Stimulated activated CD4-positive, alpha-beta T cell treated with anti-CD3 and anti-CD28 coated beads, TNF-alpha, amount 100 ng/mL, for 1 hour (primary cell): ENCODE results near the gene ERG.

Source experiments
- DNase-seq, 3 donors: peaks; one replicate each; pipeline ENCODE4 v3.0.0-alpha.2; 2020; ENCODE audit warnings: low read depth in 3 of 3, low spot score in 1 of 3

Gene ERG

GRCh38 chr21:38500073-38500472 is 1.8 kb upstream of the ERG start:
- DNase-seq = no peak

GRCh38 chr21:38499296-38499695 is 1.0 kb upstream of the ERG start:
- no peak for DNase-seq

- no peak for DNase-seq
Measured at GRCh38 chr21:38496224-38496623, 2.1 kb downstream of the ERG start.

GRCh38 chr21:38495696-38496095 is 2.6 kb downstream of the ERG start:
- DNase-seq = no peak

- no peak for DNase-seq
Measured at GRCh38 chr21:38495242-38495641, 3.0 kb downstream of the ERG start.

- DNase-seq = no peak
Measured at GRCh38 chr21:38494703-38495102, 3.6 kb downstream of the ERG start.

- no peak for DNase-seq
Measured at GRCh38 chr21:38494251-38494642, 4.0 kb downstream of the ERG start.

GRCh38 chr21:38493549-38494250 is 4.6 kb downstream of the ERG start:
- DNase-seq = no peak

GRCh38 chr21:38492007-38492406 is 6.3 kb downstream of the ERG start:
- DNase-seq = no peak

- DNase-seq = no peak
Measured at GRCh38 chr21:38491536-38491935, 6.7 kb downstream of the ERG start.

- no peak for DNase-seq
Measured at GRCh38 chr21:38490411-38491020, 7.8 kb downstream of the ERG start.

- DNase-seq = no peak
Measured at GRCh38 chr21:38489729-38490128, 8.5 kb downstream of the ERG start.

GRCh38 chr21:38489271-38489652 is 9.0 kb downstream of the ERG start:
- DNase-seq = no peak

- DNase-seq = no peak
Measured at GRCh38 chr21:38488640-38489270, 9.5 kb downstream of the ERG start.

- no peak for DNase-seq
Measured at GRCh38 chr21:38487901-38488639, 10.2 kb downstream of the ERG start.

- no peak for DNase-seq
Measured at GRCh38 chr21:38486706-38487105, 11.6 kb downstream of the ERG start.

- no peak for DNase-seq
Measured at GRCh38 chr21:38486221-38486620, 12.1 kb downstream of the ERG start.

- DNase-seq = no peak
Measured at GRCh38 chr21:38479641-38480525, 18.4 kb downstream of the ERG start.

- DNase-seq = no peak
Measured at GRCh38 chr21:38478782-38479181, 19.5 kb downstream of the ERG start.

- no peak for DNase-seq
Measured at GRCh38 chr21:38477226-38477625, 21.1 kb downstream of the ERG start.

- no peak for DNase-seq
Measured at GRCh38 chr21:38476385-38476784, 21.9 kb downstream of the ERG start.
